GM12878 (cell line): ENCODE data around the gene PLEKHA5.

Source experiments
- BCL11A ChIP-seq: IDR thresholded peaks from 2 replicates; pipeline ENCODE4 v1.6.1; 2011; ENCODE audit warnings: low read depth, low read length
- EGR1 ChIP-seq, 2 experiments: IDR thresholded peaks; 1 replicate in 1 of 2; 2 replicates in 1 of 2; pipeline ENCODE4 v1.6.1; 2011 to 2012; ENCODE audit warnings: low read depth in 2 of 2, low read length in 2 of 2, borderline replicate concordance in 1 of 2, mild to moderate bottlenecking in 1 of 2, moderate library complexity in 1 of 2
- EP300 ChIP-seq, 2 experiments: fragments of 150-350 bp in 1 of 2; IDR thresholded peaks; 2 replicates each; pipeline ENCODE4 v1.6.1; 2011 to 2012; ENCODE audit warnings: low read depth in 2 of 2, low read length in 2 of 2, borderline replicate concordance in 1 of 2, improper control_type of control experiment in 1 of 2, inconsistent platforms in 1 of 2; ENCODE audit not compliant: control insufficient read depth in 1 of 2
- HDGF ChIP-seq: fragments of 450-650 bp; IDR thresholded peaks from 2 replicates; pipeline ENCODE4 v1.6.1; 2016; ENCODE audit warnings: antibody characterized with exemption
- MLLT1 ChIP-seq: fragments of 450-650 bp; IDR thresholded peaks from 2 replicates; pipeline ENCODE4 v1.6.1; 2016; ENCODE audit warnings: mild to moderate bottlenecking
- NFIC ChIP-seq: IDR thresholded peaks from 2 replicates; pipeline ENCODE4 v1.6.1; 2012; ENCODE audit warnings: low read depth, mild to moderate bottlenecking, inconsistent platforms, low read length, moderate library complexity
- SP1 ChIP-seq: IDR thresholded peaks from one replicate; pipeline ENCODE4 v1.6.1; 2011; ENCODE audit warnings: low read depth, low read length
- ZNF274 ChIP-seq: IDR thresholded peaks from one replicate; pipeline ENCODE4 v1.8.0; 2011; ENCODE audit not compliant: insufficient read length, insufficient read depth

GRCh38 chr12:19224746-19225145 lies 95.2 kb downstream of the PLEKHA5 start:
- TF ChIP-seq MLLT1 (no peak), NFIC (no peak), BCL11A (no peak), EP300 (IDR thresholded peaks at IDR 0.05; ENCODE audit: borderline replicate concordance in 1 of 2, control insufficient read depth in 1 of 2, low read depth in 2 of 2, low read length in 2 of 2) (no peak), ZNF274 (no peak), EGR1 (IDR thresholded peaks at IDR 0.05; ENCODE audit: borderline replicate concordance in 1 of 2, low read depth in 2 of 2, low read length in 2 of 2) (no peak), HDGF (no peak), SP1 (no peak)
